HG03045 (cell line): Measurements from ENCODE around the gene VANGL1.

Experiments
- ATAC-seq: cut with Tn5 transposase; IDR thresholded peaks from one replicate; pipeline ENCODE4 v1.9.1; 2021; ENCODE audit warnings: mild to moderate bottlenecking, moderate library complexity; ENCODE audit not compliant: unreplicated experiment

VANGL1 gene

GRCh38 chr1:115729756-115730155 lies 88.0 kb downstream of the VANGL1 start:
- peak; percentile 90 for ATAC-seq

DNA sequence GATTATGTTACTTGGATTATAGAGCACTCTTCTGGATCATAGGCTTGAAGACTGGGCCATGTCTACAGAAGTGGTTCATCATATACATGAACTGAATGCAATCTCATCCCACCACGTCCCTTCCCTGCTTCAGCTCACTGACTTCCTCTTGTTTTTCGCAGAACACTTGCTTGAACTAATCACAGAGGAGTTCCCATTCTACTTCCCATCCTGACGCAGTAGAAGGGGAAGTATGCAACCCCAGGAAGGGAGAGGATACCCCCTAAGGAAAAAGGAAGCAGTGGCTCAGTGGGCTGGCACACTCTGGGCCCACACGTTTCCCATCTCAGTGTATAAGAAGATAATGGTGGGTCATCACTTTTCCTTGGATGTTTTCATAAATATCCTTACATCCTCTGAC lies 90.5 kb downstream of the VANGL1 start:
- no peak for ATAC-seq

DNA sequence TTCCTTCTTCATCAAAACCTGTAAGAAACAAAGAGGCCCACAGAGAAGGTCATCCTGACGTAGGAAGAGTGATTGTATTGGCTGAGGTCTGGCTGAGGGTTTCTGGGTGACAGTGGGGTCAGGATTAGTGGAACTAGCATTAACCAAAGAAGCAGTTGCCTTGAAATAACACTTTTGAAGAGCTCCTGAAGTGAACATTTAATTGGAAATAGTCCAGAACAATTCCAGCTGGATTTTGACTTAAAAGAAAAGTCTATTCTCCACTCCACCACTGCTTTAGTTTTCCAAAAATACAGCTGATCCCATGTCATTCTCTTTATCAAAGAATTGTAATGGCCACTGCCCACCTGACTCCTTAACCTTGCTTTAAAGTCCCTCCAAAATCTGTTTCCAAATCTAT lies 99.0 kb downstream of the VANGL1 start:
- no peak for ATAC-seq

DNA sequence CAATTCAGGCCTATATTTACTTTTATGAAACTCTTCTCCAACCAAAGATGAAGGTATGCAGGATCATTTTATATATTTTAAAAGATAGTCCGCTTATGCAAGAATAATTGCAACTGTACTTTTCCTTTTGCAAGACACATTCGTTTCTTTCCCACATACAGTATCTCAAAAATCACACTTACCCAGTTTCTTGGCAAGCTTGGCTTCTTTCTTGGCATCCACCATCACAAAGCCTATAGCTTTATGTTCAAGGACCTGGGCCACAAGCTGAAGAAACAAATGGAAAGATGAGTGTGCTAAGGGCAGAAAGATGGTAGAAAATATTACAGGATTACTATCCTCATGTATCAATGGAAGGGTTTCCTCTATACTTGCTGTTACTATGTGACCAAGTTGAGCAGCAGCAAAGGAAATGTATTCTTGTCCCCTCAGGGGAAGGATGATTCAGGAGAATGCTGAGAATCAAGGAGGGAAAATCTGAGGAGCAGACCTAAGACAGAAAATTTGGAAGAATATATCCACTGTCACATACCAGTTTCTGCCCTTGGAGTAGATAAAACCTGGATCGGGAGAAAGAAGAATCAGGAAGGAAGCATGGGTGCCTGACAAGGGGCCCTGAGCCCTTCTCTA lies 103.0 kb downstream of the VANGL1 start:
- ATAC-seq, result no peak

GRCh38 chr1:115746021-115746690 lies 104.4 kb downstream of the VANGL1 start:
- no peak for ATAC-seq
